LNCaP clone FGC (cell line): ENCODE measurements around the gene HDAC9.

Experiments used
- DNase-seq: peaks from one replicate; pipeline ENCODE4 v3.0.0-alpha.2; 2011; ENCODE audit warnings: low read depth
- H3K4me3 ChIP-seq: 2 replicates; pipeline ENCODE4 v1.5.1; 2011; ENCODE audit warnings: mild to moderate bottlenecking, low read depth, low read length, control low read depth
- CTCF ChIP-seq: IDR thresholded peaks from 2 replicates; pipeline ENCODE4 v1.5.1; 2012; ENCODE audit warnings: mild to moderate bottlenecking; ENCODE audit not compliant: control insufficient read depth, insufficient read depth; ENCODE audit errors: extremely low read depth

The HDAC9 gene

DNA sequence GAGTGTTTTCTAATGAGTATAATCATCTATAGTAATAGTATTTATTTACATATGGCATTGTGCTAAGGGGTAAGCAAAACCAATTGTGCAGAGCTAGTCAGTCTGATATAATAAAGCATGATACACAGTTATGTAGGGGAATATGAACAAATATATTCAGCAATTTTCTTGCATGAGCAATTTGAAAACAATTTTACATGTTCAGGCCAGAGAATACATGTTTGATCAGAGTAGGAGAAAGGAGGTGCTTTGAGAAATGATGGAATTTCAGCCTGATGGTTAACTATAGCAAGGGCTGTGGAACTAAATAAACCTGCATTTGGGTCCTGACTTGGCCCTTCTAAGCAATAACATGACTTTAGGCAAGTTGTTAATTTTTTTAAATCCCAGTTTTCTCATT, 407.3 kb downstream of the HDAC9 start:
- no peak for DNase-seq
- TF ChIP-seq CTCF: no peak
- no peak overlapping the region for H3K4me3 ChIP-seq

DNA sequence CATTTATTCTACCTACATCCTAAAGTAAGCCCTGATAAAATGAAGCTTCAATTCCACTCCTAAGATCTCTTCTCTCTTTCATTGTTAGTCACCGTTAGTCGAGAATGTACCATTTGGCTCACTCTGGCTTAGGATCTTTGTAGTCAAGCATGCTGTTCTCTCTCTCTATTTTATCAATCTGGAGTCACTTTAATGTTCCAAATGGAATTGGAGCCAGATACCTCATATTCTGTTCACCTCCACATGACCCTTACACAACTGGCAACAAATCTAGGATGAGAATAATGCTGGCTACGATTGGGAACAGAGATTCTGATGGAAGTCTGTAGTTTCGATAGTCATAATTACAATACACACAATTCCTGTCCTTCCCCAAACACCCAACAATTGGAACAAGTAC, 408.1 kb downstream of the HDAC9 start:
- TF ChIP-seq CTCF: no peak
- H3K4me3 ChIP-seq: no peak overlapping the region
- DNase-seq: no peak

DNA sequence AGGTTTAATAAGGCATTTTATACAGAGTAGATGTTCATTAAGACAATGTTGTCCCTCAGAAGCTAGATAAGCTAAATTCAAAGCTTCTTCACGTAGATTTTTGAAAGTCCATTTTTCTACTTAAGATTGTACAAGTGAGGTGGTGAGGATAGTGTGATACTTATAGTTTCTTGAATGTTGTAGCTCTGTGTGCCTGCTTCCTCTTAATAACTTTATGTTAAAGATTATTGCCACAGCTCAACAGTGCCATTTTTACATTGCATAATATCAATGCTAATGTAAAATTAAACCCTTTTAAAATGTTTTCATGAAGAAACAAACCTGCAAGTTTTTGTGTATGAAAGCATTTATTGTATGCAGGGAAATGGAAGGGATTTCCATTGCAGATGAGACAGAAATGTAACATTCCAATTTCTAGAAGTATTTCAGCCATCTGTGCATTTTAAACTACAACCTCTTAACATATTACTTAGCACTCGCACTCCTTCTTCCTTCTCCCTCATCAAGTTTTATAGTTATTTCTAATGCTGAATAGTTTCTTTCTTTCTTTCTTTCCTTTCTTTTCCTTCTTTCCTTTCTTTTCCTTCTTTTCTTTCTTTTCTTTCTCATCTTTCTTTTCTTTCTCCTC, 409.9 kb downstream of the HDAC9 start:
- H3K4me3 ChIP-seq: no peak overlapping the region
- no peak for DNase-seq
- TF ChIP-seq CTCF: no peak

GRCh38 chr7:18906901-18907300, 411.4 kb downstream of the HDAC9 start:
- no peak overlapping the region for H3K4me3 ChIP-seq
- no peak for DNase-seq
- 0 out of 2 replicates have a peak, but pooled peaks have one; percentile 14 for TF ChIP-seq CTCF

DNA sequence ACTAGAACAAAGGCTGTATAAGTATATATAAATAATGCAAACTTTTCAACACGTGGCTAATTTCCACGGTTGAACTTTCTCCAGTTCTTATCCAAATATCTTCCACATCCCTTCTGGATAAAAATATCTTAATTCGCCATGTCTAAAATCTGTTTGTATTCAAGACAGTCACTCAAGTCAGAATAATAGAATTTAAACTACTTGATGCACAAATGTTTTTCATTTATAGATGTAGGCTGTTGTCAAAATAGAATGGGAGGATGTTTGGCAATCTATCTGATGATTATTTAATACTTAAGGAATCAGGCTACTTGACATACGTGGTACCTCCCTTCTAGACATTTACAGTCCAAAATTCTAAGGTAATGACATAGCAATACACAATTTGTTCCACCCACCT, 417.6 kb downstream of the HDAC9 start:
- no peak for DNase-seq
- H3K4me3 ChIP-seq: no peak overlapping the region
- TF ChIP-seq CTCF: no peak

DNA sequence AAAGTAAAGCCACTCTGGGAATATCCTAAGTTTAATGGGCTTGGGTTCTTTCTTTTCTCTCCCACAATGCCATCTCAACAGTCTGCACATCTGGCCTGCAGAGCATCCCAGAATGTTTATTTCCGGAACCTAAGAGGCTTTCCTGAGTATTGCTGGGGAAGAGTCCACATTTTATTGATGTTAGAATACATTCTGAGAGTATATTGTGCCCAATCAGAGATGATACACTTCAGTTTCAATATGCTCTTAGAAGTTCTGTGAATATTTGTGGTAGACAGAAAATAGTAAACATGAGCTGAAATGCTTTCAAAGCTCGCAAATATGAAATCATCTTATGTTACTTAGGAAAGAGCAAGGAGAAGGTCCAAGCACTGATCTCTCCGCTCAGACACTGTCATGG, 421.3 kb downstream of the HDAC9 start:
- TF ChIP-seq CTCF: no peak
- no peak for DNase-seq
- no peak overlapping the region for H3K4me3 ChIP-seq

DNA sequence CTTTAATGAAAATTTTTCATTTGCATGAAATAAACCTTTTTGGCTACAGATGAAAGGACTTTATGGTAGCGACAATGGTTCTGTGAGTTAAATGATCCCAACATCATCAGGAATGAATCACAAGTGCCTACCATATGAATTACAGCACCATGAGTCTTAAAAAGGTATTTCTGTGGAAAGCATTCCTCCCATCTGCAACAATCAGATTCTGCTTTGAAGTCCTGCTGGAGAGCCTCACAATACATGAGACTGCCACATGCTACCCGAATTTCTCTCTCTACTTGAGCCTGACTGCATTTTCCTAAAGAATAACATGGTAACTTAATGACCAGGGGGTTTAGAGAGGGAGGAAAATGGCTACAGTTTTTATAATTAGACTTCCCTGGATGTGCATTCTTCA, 431.6 kb downstream of the HDAC9 start:
- DNase-seq: no peak
- no peak overlapping the region for H3K4me3 ChIP-seq
- no peak for TF ChIP-seq CTCF
